Body of pancreas (tissue), 4 donors: ENCODE results near the gene SLC11A2. TPM values are rescaled to one million over a fixed set of nuclear protein-coding genes. Genes with fewer than 3 reads are reported as not detected.

Experiments used
- ATAC-seq: fragments of 150-250 bp; one replicate; pipeline ENCODE4 v1.9.1; 2016
- DNase-seq, 4 donors: peaks; one replicate each; pipeline ENCODE4 v3.0.0-alpha.2; 2019
- H3K27ac ChIP-seq, 4 donors: fragments of 200-600 bp; sonication (generic); 1 replicate in 3 of 4; 2 replicates in 1 of 4; pipeline versions ENCODE4 v1.5.1 to v1.6.1; 2016 to 2019; ENCODE audit warnings: mild to moderate bottlenecking in 1 of 4, mixed read lengths in 1 of 4, moderate library complexity in 1 of 4
- H3K27me3 ChIP-seq, 2 donors: fragments of 200-600 bp; sonication (generic); one replicate each; pipeline ENCODE4 v1.6.0; 2016; ENCODE audit warnings: mild to moderate bottlenecking in 1 of 2
- H3K36me3 ChIP-seq, 2 donors: fragments of 200-600 bp; sonication (generic); replicated peaks in 1 of 2; 2 replicates each; pipeline ENCODE4 v1.5.1; 2016; ENCODE audit warnings: low read depth in 2 of 2; ENCODE audit not compliant: insufficient read depth in 1 of 2
- H3K4me1 ChIP-seq: fragments of 200-600 bp; sonication (generic); one replicate; pipeline ENCODE4 v1.6.0; 2016
- H3K4me3 ChIP-seq, 2 donors: fragments of 200-600 bp; sonication (generic); 1 replicate in 1 of 2; 2 replicates in 1 of 2; pipeline ENCODE4 v1.5.1; 2016 to 2019
- H3K9me3 ChIP-seq, 3 donors: fragments of 200-600 bp; sonication (generic); 1 replicate in 2 of 3; 2 replicates in 1 of 3; pipeline ENCODE4 v1.5.1; 2016
- POLR2A ChIP-seq, 3 donors: fragments of 450-650 bp; IDR thresholded peaks; one replicate each; pipeline ENCODE4 v1.6.1; 2016; ENCODE audit warnings: antibody characterized with exemption in 3 of 3, mild to moderate bottlenecking in 2 of 3
- WGBS, 2 donors: methylation state at CpG; one replicate each; pipeline ENCODE4 v1.1.5; 2017; 5-methylcytosine and 5-hydroxymethylcytosine counted together
- intact Hi-C: fragments of 100-400 bp; cut with DNase I; formaldehyde crosslinking; loops from one replicate; pipeline ENCODE4 v1.15.1; 2023
- total RNA-seq, 2 donors: library from RNA; depleted of rRNA; stranded (reverse); fragments of >200 nt; gene quantifications; one replicate each; pipeline ENCODE4 v1.1.0, GENCODE V29; 2016
- TF ChIP-seq, protein P1 (sequence below), 7 experiments: fragments of 450-650 bp in 4 of 7; fragments of 200-600 bp in 3 of 7; sonication (generic) in 3 of 7; IDR thresholded peaks; one replicate each; pipeline ENCODE4 v1.5.1; 2016 to 2019; ENCODE audit warnings: antibody characterized with exemption in 7 of 7

SLC11A2 gene
- total RNA-seq, 2 donors from 2014 or later: 53.2 to 55.0 TPM

DNA sequence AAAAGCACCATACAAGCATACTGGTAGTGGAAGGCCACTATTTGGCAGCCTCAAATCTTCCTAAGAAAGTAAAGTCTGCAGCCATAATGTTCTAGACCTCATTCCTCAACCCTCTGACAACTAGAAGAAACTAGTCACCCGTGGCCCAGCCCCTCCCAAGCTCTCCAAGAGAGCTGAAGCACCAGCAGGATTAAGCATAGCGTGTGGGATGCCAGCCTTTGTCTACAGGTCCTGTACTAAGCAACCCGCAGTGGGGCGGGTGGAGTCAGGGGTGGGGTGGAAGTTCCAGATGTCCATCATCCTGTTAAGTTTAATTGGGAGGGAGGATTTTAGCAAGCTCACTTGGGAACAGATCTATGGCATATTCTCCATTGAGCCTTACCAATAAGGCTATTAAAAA is 14.2 kb downstream of the SLC11A2 start:
- H3K27me3 ChIP-seq: no peaks in the 10 kb centered on the region
- H3K27ac ChIP-seq: no peak overlapping the region
- H3K36me3 ChIP-seq: no peaks in the 10 kb centered on the region
- 76 to 86% methylated on average over 4 of the region's 4 CpGs for WGBS, 2 donors
- no peak overlapping the region for H3K4me3 ChIP-seq
- ATAC-seq (no peak), DNase-seq (no peak)
- no peaks in the 10 kb centered on the region for H3K9me3 ChIP-seq
- peaks cover 25% of the 10 kb centered on the region for H3K4me1 ChIP-seq
- intact Hi-C loops: no loop called here
- no peak for TF ChIP-seq POLR2A (IDR thresholded peaks at IDR 0.05)
- TF ChIP-seq, protein P1, sequence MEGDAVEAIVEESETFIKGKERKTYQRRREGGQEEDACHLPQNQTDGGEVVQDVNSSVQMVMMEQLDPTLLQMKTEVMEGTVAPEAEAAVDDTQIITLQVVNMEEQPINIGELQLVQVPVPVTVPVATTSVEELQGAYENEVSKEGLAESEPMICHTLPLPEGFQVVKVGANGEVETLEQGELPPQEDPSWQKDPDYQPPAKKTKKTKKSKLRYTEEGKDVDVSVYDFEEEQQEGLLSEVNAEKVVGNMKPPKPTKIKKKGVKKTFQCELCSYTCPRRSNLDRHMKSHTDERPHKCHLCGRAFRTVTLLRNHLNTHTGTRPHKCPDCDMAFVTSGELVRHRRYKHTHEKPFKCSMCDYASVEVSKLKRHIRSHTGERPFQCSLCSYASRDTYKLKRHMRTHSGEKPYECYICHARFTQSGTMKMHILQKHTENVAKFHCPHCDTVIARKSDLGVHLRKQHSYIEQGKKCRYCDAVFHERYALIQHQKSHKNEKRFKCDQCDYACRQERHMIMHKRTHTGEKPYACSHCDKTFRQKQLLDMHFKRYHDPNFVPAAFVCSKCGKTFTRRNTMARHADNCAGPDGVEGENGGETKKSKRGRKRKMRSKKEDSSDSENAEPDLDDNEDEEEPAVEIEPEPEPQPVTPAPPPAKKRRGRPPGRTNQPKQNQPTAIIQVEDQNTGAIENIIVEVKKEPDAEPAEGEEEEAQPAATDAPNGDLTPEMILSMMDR (IDR thresholded peaks at IDR 0.05): no peak

DNA sequence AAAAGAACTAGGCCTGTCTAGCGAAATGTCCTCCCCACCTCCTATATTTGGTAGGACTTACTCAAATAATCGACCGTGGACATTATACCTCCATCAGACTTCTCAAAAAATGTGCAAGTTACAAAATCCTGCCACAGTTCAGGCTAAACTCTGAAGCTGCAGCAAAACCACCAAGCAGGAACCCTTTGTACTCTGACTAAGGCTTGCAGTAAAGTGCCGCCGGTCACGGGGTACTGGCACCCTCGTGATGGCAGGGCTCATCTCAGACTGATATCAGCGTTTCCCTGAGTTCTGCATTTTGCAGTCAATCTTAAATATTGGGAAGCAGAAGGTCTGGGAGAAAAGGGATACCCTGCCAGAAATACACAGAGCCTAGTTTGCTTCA is 17.1 kb downstream of the SLC11A2 start:
- Histone ChIP-seq H3K27me3 (no peaks in the 10 kb centered on the region), H3K9me3 (no peaks in the 10 kb centered on the region), H3K36me3 (peaks cover 0 to 3% of the 10 kb centered on the region in 2 donors), H3K27ac (peak overlapping the region in 1 of 4 donors; percentile 37), H3K4me1 (peaks cover 37% of the 10 kb centered on the region), H3K4me3 (no peak overlapping the region)
- intact Hi-C loops: no loop called here
- 73 to 94% methylated on average over 6 to 8 of the region's 8 CpGs for WGBS, 2 donors
- TF ChIP-seq, protein P1 (IDR thresholded peaks at IDR 0.05): no peak
- peak in 1 of 3 donors; percentile 22 for TF ChIP-seq POLR2A (IDR thresholded peaks at IDR 0.05)
- ATAC-seq (no peak), DNase-seq (peak in 2 of 4 donors; percentile 41 to 67)

DNA sequence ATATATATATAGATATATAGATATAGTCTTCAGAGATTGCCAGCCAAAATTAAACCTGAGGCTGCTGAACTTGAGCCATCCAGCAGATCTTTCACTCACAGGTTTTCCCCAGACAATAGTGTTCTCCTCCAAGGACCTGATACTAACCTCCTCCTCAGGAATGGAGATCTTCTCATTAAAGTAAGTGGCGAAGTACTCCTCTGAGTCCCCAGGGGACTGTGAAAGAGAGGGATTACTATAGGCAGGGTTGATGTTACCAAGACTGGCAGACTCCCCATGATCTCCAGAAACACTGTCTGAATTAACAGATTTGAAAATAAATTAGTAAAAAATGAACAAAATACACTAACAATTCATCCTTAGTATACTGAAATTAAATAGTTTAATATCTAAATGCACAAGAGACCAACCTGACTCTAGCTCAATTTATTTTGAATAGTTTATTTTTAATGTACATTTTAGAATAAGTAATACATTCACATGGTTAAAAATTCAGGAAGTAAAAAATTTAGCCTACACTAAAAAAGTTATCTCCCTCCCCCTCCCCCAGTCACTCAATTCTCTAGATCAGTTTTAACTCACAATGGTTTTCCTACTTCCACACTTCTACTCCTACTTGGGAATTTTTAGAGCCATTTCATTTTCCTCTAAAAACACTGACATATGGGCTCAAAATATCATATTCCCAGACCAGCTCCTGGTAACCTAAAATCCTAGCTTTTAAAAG is 17.7 kb downstream of the SLC11A2 start:
- Histone ChIP-seq H3K4me1 (peaks cover 32% of the 10 kb centered on the region), H3K4me3 (no peak overlapping the region), H3K36me3 (peaks cover 0 to 3% of the 10 kb centered on the region in 2 donors), H3K27me3 (no peaks in the 10 kb centered on the region), H3K27ac (peak overlapping the region in 1 of 4 donors; percentile 37), H3K9me3 (no peaks in the 10 kb centered on the region)
- DNase-seq (no peak), ATAC-seq (no peak)
- TF ChIP-seq, protein P1 (IDR thresholded peaks at IDR 0.05): no peak
- no peak for TF ChIP-seq POLR2A (IDR thresholded peaks at IDR 0.05)
- 85 to 100% methylated on average over 1 of the region's 1 CpG for WGBS, 2 donors
- intact Hi-C loops: no loop called here

DNA sequence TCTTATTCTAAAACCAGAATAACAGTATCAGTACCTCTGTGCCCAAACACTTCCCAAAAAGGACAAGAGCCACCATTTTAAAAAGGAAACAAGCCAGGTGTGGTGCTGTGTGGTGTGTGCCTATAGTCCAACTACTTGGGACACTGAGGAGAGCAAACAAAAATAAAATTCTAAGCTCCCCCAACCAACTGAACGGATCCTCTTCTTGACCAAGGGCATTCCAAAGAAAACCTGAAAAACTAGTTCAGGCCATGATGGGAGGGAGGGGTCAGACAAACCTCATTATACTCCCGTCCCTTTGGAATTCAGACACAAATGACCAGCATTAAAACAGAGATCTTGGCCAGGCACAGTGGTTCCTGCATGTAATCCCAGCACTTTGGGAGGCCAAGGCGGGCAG is 20.5 kb downstream of the SLC11A2 start:
- Histone ChIP-seq H3K9me3 (no peaks in the 10 kb centered on the region), H3K27me3 (no peaks in the 10 kb centered on the region), H3K27ac (peak overlapping the region in 3 of 4 donors; percentile 5 to 39 (median 34)), H3K36me3 (peaks cover 0 to 3% of the 10 kb centered on the region in 2 donors), H3K4me1 (peaks cover 20% of the 10 kb centered on the region), H3K4me3 (no peak overlapping the region)
- intact Hi-C loops: no loop called here
- ATAC-seq (peak; percentile 38), DNase-seq (peak in 1 of 4 donors; percentile 35)
- TF ChIP-seq POLR2A (IDR thresholded peaks at IDR 0.05): no peak
- TF ChIP-seq, protein P1 (IDR thresholded peaks at IDR 0.05): no peak
- 37 to 49% methylated on average over 3 of the region's 3 CpGs for WGBS, 2 donors

GRCh38 chr12:51005030-51005429 is 21.2 kb downstream of the SLC11A2 start:
- H3K27me3 ChIP-seq: no peaks in the 10 kb centered on the region
- ATAC-seq: no peak
- H3K36me3 ChIP-seq: peaks cover 0 to 5% of the 10 kb centered on the region in 2 donors
- H3K4me3 ChIP-seq: no peak overlapping the region
- TF ChIP-seq, protein P1 (IDR thresholded peaks at IDR 0.05): no peak
- no peak for TF ChIP-seq POLR2A (IDR thresholded peaks at IDR 0.05)
- no peak for DNase-seq
- intact Hi-C loops: no loop called here
- H3K4me1 ChIP-seq: peaks cover 20% of the 10 kb centered on the region
- H3K27ac ChIP-seq: peak overlapping the region in 1 of 4 donors; percentile 39
- whole genome bisulfite sequencing, 2 donors: 95% methylated on average over 3 of the region's 3 CpGs
- H3K9me3 ChIP-seq: no peaks in the 10 kb centered on the region
